Measurements from ENCODE around the gene SRGAP1.

SRGAP1 gene

DNA sequence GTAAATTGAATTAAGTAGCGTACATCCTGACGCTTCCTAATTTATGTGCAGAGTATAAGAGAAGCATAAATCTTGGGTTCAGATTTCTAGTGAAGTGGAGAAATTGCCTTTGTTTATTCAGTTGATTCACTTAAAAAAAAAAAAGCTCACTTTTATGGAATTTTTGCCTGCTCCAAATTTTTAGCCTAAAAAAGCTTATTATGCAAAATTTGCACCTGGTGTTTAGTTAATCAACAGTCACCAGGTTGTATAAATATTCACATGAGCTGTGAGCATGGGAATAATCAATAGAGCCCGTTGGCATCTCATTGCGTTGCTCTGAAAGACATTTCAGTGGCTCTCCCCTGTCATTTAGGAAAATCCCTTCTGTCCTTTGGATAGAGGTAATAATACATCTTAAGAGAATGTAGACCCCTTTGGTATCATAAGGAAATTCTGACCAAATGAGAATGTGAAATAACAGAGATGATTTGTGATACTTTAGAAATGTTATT is 132.4 kb downstream of the SRGAP1 start:
- no peak for DNase-seq (ENCODE audit: low spot score)
- Histone ChIP-seq H3K27ac (no peak overlapping the region), H3K4me3 (no peak overlapping the region)
- TF ChIP-seq, protein P1, sequence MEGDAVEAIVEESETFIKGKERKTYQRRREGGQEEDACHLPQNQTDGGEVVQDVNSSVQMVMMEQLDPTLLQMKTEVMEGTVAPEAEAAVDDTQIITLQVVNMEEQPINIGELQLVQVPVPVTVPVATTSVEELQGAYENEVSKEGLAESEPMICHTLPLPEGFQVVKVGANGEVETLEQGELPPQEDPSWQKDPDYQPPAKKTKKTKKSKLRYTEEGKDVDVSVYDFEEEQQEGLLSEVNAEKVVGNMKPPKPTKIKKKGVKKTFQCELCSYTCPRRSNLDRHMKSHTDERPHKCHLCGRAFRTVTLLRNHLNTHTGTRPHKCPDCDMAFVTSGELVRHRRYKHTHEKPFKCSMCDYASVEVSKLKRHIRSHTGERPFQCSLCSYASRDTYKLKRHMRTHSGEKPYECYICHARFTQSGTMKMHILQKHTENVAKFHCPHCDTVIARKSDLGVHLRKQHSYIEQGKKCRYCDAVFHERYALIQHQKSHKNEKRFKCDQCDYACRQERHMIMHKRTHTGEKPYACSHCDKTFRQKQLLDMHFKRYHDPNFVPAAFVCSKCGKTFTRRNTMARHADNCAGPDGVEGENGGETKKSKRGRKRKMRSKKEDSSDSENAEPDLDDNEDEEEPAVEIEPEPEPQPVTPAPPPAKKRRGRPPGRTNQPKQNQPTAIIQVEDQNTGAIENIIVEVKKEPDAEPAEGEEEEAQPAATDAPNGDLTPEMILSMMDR (IDR thresholded peaks at IDR 0.05): no peak

DNA sequence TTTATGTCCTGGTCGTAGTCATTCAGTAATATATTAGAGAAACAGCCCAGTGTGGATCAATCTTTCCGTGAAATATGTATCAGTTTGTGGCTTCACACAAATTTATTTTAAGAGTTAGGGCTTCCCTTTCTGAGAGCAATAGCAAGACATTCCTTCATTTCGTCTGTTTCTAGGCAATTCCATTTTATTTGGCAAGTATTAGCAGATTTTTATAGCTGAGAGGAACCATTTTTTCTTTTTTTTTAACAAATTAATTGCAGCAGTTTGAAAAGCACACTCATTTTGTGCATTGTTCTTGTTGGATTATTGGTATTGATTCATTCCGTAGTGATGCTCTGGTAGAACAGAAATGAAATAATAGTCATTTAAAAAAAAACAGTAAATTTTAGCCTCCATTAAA is 132.9 kb downstream of the SRGAP1 start:
- no peak for DNase-seq (ENCODE audit: low spot score)
- Histone ChIP-seq H3K27ac (no peak overlapping the region), H3K4me3 (no peak overlapping the region)
- TF ChIP-seq, protein P1 (IDR thresholded peaks at IDR 0.05): no peak

DNA sequence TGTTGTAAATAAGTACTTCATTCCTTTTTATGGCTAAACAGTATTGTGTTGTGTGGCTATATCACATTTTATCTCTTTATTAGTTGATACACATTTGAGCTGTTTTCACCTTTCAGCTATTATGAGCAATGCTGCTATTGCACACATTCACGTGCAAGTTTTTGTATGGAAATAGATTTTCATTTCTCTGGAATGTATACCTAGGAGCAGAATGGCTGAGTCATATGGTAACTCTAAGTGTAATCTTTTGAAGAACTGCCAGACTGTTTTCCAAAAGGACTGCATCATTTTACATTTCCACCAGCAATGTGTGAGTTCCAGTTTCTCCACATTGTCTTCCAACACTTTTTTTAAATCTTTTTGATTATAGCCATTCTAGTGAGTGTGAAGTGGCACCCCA is 134.0 kb downstream of the SRGAP1 start:
- TF ChIP-seq, protein P1 (IDR thresholded peaks at IDR 0.05): no peak
- DNase-seq (ENCODE audit: low spot score): no peak

DNA sequence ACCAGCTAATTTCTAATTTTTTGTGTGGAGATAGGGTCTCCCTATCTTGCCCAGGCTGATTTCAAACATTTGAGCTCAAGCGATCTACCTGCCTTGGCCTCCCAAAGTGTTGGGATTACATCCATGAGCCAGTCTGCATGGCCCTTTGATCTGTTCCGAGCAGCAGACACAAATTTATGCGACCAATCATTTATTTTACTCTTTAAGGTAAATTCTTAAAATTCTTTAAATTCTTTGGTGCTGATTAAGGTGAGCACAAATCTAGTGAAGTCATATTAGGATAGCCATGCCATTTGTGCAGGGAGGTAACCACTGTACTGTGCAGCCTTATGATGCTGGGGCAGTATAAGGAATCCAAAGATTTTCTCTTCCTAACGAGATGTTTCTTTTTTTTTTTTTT is 135.7 kb downstream of the SRGAP1 start:
- no peak overlapping the region for H3K27ac ChIP-seq
- TF ChIP-seq, protein P1 (IDR thresholded peaks at IDR 0.05): no peak
- no peak overlapping the region for H3K4me3 ChIP-seq
- DNase-seq (ENCODE audit: low spot score): no peak

More for the DNA sequence above, 134.0 kb downstream of the SRGAP1 start:
- Histone ChIP-seq H3K4me3 (no peak overlapping the region), H3K27ac (no peak overlapping the region)

DNA sequence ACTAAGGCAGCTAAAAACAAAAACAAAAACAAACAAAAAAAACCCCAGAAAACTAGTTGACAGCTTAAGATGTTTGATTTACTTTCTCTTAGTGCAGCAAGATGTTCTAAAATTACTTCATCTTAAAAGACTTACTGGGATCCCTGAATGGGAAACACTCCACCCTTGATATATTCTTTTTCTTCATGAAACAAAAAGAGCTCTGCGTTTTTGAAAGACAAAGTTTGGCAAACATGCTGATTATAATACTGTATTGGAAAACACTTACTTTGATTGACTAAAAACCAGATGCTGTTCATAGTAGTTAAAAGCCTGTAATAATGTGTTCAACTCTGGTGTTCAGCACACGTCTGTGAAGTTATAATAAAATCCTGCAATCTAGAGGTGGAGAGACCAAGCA is 136.8 kb downstream of the SRGAP1 start:
- DNase-seq (ENCODE audit: low spot score): no peak
- no peak overlapping the region for H3K27ac ChIP-seq
- TF ChIP-seq, protein P1 (IDR thresholded peaks at IDR 0.05): no peak
- H3K4me3 ChIP-seq: no peak overlapping the region

DNA sequence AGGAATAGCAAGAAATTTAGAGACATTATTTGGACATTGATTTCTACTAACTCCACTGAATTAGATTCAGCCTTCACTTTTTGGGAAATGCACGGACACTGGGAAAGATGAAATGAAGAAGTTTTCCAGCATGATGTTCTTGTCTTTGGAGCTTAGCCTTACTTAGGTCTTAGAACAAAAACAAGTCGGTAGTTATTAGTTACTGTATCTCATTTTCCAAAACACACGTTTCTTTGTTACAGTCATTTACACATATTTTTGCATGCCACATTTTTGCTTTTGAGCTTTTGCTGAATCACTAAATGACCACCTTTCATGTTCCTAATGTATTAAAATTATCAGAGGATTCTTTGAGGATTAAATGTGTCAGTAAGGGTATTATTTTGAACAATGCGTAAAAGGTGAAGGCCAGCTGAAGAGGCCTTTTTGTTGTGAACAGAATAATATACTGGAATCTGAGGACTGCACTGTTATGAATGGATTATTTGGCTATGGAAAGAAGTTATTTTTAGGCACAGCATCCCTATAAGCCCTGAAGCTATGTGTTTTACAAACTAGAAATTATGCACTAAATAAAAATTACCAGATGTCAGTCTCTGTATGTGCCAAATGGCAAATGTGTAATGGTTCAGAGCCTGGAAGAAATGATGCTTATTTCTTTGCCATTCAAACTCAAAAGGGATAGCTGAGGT is 138.2 kb downstream of the SRGAP1 start:
- Histone ChIP-seq H3K27ac (no peak overlapping the region), H3K4me3 (no peak overlapping the region)
- no peak for DNase-seq (ENCODE audit: low spot score)
- TF ChIP-seq, protein P1 (IDR thresholded peaks at IDR 0.05): no peak

DNA sequence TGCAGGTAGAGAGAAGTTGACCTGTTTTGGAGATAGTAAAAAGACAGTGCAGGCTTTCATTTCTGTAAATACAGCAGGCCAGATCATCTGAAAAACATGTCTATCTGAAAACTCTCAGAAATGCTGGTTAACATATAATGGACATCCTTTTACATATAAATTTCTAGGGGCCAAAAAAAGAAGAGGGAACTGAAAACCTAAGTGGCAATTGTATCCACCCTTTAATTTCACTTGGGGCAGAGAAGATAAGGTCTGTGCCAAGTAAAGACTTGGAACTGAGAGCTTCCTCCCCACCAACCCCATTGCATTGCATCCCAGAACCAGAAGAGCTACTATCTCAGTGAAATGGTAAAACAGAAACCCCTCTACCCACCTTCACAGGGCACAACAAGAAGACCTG is 141.0 kb downstream of the SRGAP1 start:
- Histone ChIP-seq H3K4me3 (no peak overlapping the region), H3K27ac (no peak overlapping the region)
- TF ChIP-seq, protein P1 (IDR thresholded peaks at IDR 0.05): no peak
- no peak for DNase-seq (ENCODE audit: low spot score)
